Kasumi-1 (cell line): ENCODE measurements around the gene STPG1.

ENCODE experiments used
- DNase-seq, 2 experiments: peaks; one replicate each; lab custom pipeline; 2025; lab: John Stamatoyannopoulos, UW

The STPG1 gene

DNA sequence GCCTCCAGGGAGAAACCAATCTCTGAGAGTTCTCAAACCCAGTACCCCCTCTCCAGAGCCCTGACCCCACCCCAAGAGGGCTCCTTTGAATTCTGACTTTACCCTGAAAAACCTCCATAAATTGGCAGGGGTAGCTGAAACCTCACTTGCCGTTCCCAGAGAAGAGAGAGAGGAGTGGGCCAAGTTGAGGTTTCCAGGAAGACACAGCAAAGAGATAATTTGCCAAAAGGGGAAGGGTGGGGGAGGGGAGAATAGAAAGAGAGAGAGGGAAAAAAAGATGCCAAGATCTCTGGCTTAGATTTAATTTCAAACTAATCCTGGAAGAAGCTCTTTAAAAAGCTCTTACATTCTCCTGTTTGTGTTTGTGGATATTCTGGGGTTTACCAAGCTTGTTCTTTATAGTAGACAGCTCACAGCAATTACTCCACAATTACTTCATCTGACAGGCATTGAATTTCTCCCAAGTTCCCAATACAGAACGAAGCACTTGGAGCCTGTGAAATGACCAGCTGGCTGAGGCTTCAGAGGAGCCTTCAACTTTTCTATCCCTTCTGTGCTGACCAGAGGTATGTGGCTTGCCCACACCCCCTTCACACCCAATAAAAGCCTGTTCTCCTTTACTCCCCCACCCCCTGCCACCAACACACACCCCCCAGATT is 95.5 kb downstream of the STPG1 start:
- no peak for DNase-seq

DNA sequence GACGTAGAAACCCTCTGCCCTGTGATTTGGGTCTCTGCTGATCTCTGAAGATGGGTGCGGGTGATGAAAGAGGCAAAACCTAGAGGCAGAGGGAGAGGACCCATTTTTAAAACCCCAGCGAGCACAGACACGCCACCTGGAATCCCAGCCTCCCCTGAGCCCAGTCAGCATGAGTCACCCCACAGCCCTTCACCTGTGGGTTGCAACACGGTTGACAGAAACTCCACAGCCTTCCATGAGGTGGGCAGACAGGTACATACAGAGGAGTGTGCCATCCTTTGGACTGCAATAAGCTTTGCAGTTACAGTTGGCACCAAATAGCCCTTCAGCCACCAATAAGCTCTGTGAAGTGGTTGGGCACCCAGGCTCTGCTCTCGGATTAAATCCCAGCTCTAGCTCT is 96.5 kb downstream of the STPG1 start:
- no peak for DNase-seq

DNA sequence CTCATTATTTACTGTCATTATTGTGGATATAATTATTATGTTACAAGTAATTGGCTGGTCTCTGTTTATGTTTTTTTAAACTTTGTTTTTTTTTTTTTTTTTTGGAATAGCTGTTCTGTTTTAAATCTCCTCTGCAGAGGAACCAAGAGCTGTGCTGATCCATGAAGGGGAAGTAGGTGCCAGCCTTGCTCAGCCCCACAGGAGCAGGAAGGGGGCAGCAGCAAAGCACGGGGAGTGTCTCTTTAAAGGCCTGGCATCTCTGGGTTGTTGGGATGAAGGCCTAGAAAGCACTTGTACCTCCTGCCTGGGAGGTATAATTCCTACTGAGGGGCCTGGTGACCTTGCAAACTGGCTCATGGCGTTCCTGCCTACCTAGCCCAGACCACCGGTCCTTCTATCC is 96.9 kb downstream of the STPG1 start:
- peak in 1 of 2 experiments; percentile 24 for DNase-seq

DNA sequence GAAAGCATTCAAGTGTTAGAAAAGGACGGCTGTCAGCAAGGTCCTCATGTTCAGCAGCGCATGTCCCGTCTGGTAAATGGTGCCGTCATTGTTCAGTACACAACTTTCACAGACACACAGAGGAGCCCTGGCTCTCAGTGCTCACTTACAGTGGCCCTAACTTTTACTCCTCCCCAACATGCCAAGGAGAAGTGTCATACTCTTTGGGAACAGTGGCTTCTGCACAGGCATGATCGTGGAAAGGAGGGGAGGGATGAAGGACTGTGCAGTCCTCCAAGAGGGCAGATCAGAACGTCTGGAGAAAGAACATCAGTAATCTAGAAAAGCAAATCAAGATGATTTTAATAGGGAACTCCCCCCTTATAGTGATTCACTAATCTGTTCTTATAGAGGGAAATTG is 98.2 kb downstream of the STPG1 start:
- no peak for DNase-seq

DNA sequence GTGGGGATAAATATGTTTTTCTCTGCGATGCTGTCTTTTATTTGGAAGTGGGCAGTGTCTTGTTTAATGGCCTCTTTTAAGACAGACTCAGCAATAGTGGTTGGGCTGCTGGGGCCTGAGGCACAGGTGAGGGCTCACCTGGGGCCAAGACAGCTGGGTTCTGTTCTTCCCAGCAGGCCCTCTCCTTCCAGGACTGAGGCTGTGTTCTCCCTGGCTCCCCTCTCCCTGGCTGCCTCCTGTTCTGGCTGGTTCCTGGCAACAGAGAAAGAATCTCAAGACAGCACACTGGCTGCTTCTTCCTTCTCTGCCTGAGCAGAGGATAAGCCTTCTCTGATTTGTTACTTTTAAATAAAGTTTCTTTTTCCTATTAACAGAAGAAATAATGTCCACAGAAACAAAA is 101.8 kb downstream of the STPG1 start:
- DNase-seq = no peak

DNA sequence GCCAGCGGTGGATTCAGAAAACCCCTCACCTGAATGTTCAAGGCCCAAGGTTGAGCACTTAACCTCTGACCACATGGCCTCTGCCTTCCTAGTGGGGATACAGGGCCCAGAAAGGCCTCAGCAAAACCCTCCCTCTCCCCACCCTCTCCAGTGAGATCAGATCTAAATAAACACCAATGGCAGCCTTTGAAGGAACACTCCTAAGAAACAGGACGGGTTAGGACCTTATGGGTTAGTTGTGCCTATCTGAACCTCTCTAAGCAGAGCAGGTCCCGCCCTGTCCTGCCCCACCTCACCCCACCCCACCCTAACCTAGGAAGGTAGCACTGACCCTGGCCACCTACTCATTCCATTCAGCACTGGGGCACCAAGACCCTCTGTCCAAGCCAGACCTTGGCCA is 102.3 kb downstream of the STPG1 start:
- DNase-seq = no peak

DNA sequence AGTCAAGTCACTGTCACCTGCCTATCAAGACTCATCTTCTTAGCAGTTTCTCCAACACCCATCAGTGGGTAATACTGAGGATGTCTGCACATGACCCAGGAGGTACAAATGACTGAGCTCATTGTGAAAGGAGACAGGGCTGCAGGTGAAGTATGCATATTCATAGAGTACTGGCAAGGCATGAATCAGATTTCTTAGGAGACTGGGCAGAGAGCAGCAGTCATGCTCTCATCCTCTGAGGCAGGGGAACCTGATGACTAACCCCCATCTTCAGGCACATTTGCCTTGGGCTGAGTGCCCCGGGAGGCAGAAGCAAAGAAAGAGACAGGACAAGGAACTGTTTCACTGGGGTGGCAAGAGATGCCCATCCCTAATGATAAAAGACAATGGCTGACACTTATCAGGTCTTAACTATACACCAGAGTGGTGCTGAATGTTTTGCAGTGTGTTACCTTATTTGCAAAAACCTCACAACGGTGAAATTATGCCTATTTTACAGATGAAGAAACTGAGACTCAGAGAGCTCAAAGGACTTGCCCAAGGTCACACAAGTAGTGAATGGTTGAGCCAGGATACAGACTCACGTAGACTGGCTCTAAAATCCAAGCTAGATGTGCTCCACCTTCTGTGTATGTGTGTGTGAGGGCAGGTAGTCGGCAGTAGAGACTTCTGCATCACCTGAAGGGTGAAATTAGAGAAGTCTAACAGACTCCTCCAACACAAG is 103.7 kb downstream of the STPG1 start:
- DNase-seq = no peak

DNA sequence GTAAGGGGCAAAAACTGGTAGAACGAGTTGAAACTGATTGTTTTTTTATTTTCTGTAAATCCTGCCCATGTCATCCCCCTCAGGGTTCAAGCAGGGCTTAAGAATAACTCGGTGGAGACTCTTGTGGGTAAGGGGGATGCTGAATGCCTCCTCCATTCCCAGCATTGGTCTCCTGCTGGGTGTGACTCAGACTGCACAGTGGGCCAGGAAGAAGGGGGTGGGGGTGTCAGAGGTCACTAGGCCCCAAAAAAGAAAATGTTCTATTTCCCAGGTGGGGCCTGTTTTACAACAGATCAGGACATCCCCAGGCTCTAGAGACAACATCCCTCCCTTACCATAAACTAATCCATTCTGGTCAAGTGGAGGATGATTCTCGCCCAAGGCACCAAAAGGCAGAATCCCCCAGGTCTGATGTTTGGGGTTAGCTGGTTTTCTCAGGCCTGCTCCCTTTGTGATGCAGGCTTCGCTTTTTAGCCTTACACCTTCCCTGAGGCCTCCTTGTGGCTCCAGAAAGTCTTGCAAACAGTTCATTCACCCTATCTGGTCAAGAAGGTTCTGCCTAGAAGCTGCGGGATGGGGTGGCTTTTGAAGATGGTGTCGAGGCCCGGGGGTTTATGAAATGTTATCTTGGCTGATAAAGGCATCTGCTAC is 105.1 kb downstream of the STPG1 start:
- no peak for DNase-seq
